Renal cortical epithelial cell (primary cell): Measurements from ENCODE around the gene DENND1C. TPM values are rescaled to one million over a fixed set of nuclear protein-coding genes. Genes with fewer than 3 reads are reported as not detected.

Experiments
- DNase-seq: peaks from one replicate; pipeline ENCODE4 v3.0.0-alpha.2; 2011; ENCODE audit warnings: low read depth
- total RNA-seq: library from RNA; depleted of rRNA; stranded (reverse); fragments of >200 nt; gene quantifications from 2 replicates; pipeline ENCODE4 v1.2.3, GENCODE V29; 2014

The DENND1C gene
- total RNA-seq = 0.20 and 0.52 TPM in 2 replicates

- no peak for DNase-seq
Observed at GRCh38 chr19:6481541-6482342, at the start of gene DENND1C. Gene DENND1C, minus strand, starts transcription at chr19:6481787. Its CDS starts 92 bp downstream, at chr19:6481695.

GRCh38 chr19:6530386-6531162 is 49.0 kb upstream of the DENND1C start, which contains the start of gene TNFSF9:
Gene TNFSF9, plus strand, starts transcription at chr19:6531026. Its CDS starts 11 bp downstream, at chr19:6531037.
- DNase-seq = peak; percentile 75

GRCh38 chr19:6529937-6530385 is 48.4 kb upstream of the DENND1C start:
- no peak for DNase-seq

- no peak for DNase-seq
Observed at GRCh38 chr19:6529351-6529750, 47.8 kb upstream of the DENND1C start.

GRCh38 chr19:6528544-6529121 is 47.0 kb upstream of the DENND1C start:
- DNase-seq = no peak

GRCh38 chr19:6527893-6528543 is 46.4 kb upstream of the DENND1C start:
- peak; percentile 49 for DNase-seq

- no peak for DNase-seq
Observed at GRCh38 chr19:6524311-6524710, 42.7 kb upstream of the DENND1C start.

- no peak for DNase-seq
Observed at GRCh38 chr19:6522712-6523111, 41.1 kb upstream of the DENND1C start.

GRCh38 chr19:6521718-6522646 is 40.4 kb upstream of the DENND1C start:
- peak; percentile 94 for DNase-seq

- peak; percentile 88 for DNase-seq
Observed at GRCh38 chr19:6519289-6519688, 37.7 kb upstream of the DENND1C start.

- DNase-seq = no peak
Observed at GRCh38 chr19:6518145-6518911, 36.7 kb upstream of the DENND1C start.

GRCh38 chr19:6516659-6517291 is 35.2 kb upstream of the DENND1C start:
- peak; percentile 53 for DNase-seq

- DNase-seq = peak; percentile 91
Observed at GRCh38 chr19:6516018-6516658, 34.6 kb upstream of the DENND1C start.

- DNase-seq = no peak
Observed at GRCh38 chr19:6514926-6515544, 33.4 kb upstream of the DENND1C start.

- DNase-seq = no peak
Observed at GRCh38 chr19:6514089-6514488, 32.5 kb upstream of the DENND1C start.

GRCh38 chr19:6510618-6511017 is 29.0 kb upstream of the DENND1C start:
- DNase-seq = no peak

GRCh38 chr19:6509118-6509971 is 27.8 kb upstream of the DENND1C start:
- no peak for DNase-seq
